H9 (cell line): ENCODE results near the gene CCDC9B. TPM values are rescaled to one million over a fixed set of nuclear protein-coding genes. Genes with fewer than 3 reads are reported as not detected.

Experiments used
- DNase-seq: peaks from one replicate; pipeline ENCODE4 v3.0.0-alpha.2; 2017
- H2AFZ ChIP-seq: one replicate; pipeline ENCODE4 v1.6.1; 2013; ENCODE audit warnings: mild to moderate bottlenecking, low read length, control low read depth, moderate library complexity
- H2AK5ac ChIP-seq: 2 replicates; pipeline ENCODE4 v1.6.1; 2013; ENCODE audit warnings: low read length, control low read depth, mixed read lengths; ENCODE audit not compliant: insufficient read length
- H2BK120ac ChIP-seq: one replicate; pipeline ENCODE4 v1.6.1; 2013; ENCODE audit warnings: low read depth, mild to moderate bottlenecking, low read length, control low read depth, inconsistent platforms; ENCODE audit not compliant: poor library complexity, severe bottlenecking
- H2BK12ac ChIP-seq: 2 replicates; pipeline ENCODE4 v1.6.1; 2013; ENCODE audit warnings: low read length, control low read depth, mixed read lengths, low read depth; ENCODE audit not compliant: insufficient read length
- H2BK15ac ChIP-seq: 2 replicates; pipeline ENCODE4 v1.6.1; 2013; ENCODE audit warnings: low read depth, low read length, control low read depth
- H2BK20ac ChIP-seq: one replicate; pipeline ENCODE4 v1.6.1; 2013; ENCODE audit warnings: low read depth, mild to moderate bottlenecking, low read length, control low read depth, inconsistent platforms; ENCODE audit not compliant: poor library complexity, severe bottlenecking
- H2BK5ac ChIP-seq: 2 replicates; pipeline ENCODE4 v1.6.1; 2013; ENCODE audit warnings: low read length, control low read depth, mixed read lengths; ENCODE audit not compliant: insufficient read length
- H3K14ac ChIP-seq: 2 replicates; pipeline ENCODE4 v1.6.1; 2013; ENCODE audit warnings: low read length, control low read depth; ENCODE audit not compliant: insufficient read depth
- H3K18ac ChIP-seq: 2 replicates; pipeline ENCODE4 v1.6.1; 2013; ENCODE audit warnings: low read depth, mild to moderate bottlenecking, mixed read lengths, low read length, control low read depth; ENCODE audit not compliant: insufficient read length
- H3K23ac ChIP-seq: 2 replicates; pipeline ENCODE4 v1.6.1; 2013; ENCODE audit warnings: low read length, control low read depth, mixed read lengths, low read depth; ENCODE audit not compliant: insufficient read length
- H3K23me2 ChIP-seq: 2 replicates; pipeline ENCODE4 v1.6.1; 2013; ENCODE audit warnings: low read depth, mild to moderate bottlenecking, mixed read lengths, low read length, control low read depth; ENCODE audit not compliant: insufficient read length, poor library complexity, severe bottlenecking
- H3K27ac ChIP-seq: 2 replicates; pipeline ENCODE4 v1.5.1; 2013; ENCODE audit warnings: low read length, control low read depth, mixed read lengths, low read depth; ENCODE audit not compliant: insufficient read length
- H3K27me3 ChIP-seq: 2 replicates; pipeline ENCODE4 v1.6.1; 2013; ENCODE audit warnings: low read length, control low read depth, inconsistent platforms; ENCODE audit not compliant: insufficient read depth
- H3K4ac ChIP-seq: 2 replicates; pipeline ENCODE4 v1.6.1; 2013; ENCODE audit warnings: low read depth, mild to moderate bottlenecking, control low read depth, inconsistent platforms, low read length, moderate library complexity
- H3K4me1 ChIP-seq: 2 replicates; pipeline ENCODE4 v1.6.1; 2013; ENCODE audit warnings: low read length, control low read depth, inconsistent platforms; ENCODE audit not compliant: insufficient read depth
- H3K4me2 ChIP-seq: 2 replicates; pipeline ENCODE4 v1.6.1; 2013; ENCODE audit warnings: low read length, control low read depth, mixed read lengths; ENCODE audit not compliant: insufficient read length, insufficient read depth
- H3K56ac ChIP-seq: 2 replicates; pipeline ENCODE4 v1.6.1; 2013; ENCODE audit warnings: low read depth, mild to moderate bottlenecking, mixed read lengths, low read length, control low read depth; ENCODE audit not compliant: insufficient read length
- H3K79me1 ChIP-seq: 2 replicates; pipeline ENCODE4 v1.6.1; 2013; ENCODE audit warnings: low read depth, mild to moderate bottlenecking, moderate library complexity, low read length, control low read depth, inconsistent platforms; ENCODE audit not compliant: insufficient read depth, poor library complexity, severe bottlenecking
- H3K79me2 ChIP-seq: 2 replicates; pipeline ENCODE4 v1.6.1; 2013; ENCODE audit warnings: low read length, control low read depth, inconsistent platforms; ENCODE audit not compliant: insufficient read depth
- H3K9ac ChIP-seq: 2 replicates; pipeline ENCODE4 v1.6.1; 2013; ENCODE audit warnings: low read length, control low read depth, mixed read lengths; ENCODE audit not compliant: insufficient read length; ENCODE audit errors: extremely low read depth
- H3K9me3 ChIP-seq: one replicate; pipeline ENCODE4 v1.6.1; 2013; ENCODE audit warnings: low read depth, low read length, inconsistent platforms; ENCODE audit not compliant: control insufficient read depth
- H3T11ph ChIP-seq: one replicate; pipeline ENCODE4 v1.6.1; 2013; ENCODE audit warnings: mild to moderate bottlenecking, low read length, control low read depth, inconsistent platforms
- H4K20me1 ChIP-seq: one replicate; pipeline ENCODE4 v1.6.1; 2013; ENCODE audit not compliant: control insufficient read depth, insufficient read length, insufficient read depth
- H4K5ac ChIP-seq: 2 replicates; pipeline ENCODE4 v1.6.1; 2013; ENCODE audit warnings: low read depth, mild to moderate bottlenecking, mixed read lengths, low read length, control low read depth; ENCODE audit not compliant: insufficient read length
- H4K8ac ChIP-seq: replicated peaks from 2 replicates; pipeline ENCODE4 v1.6.1; 2013; ENCODE audit warnings: low read length, control low read depth, mixed read lengths, low read depth; ENCODE audit not compliant: insufficient read length
- H4K91ac ChIP-seq: 2 replicates; pipeline ENCODE4 v1.6.1; 2013; ENCODE audit warnings: low read depth, mild to moderate bottlenecking, moderate library complexity, mixed read lengths, low read length, control low read depth; ENCODE audit not compliant: insufficient read length
- H3K27ac Mint-ChIP-seq, 3 experiments: 2 replicates in 2 of 3; 3 replicates in 1 of 3; pipeline ENCODE4 v1.8.0; 2020 to 2021; ENCODE audit warnings: mixed read lengths in 3 of 3, mild to moderate bottlenecking in 1 of 3, moderate library complexity in 1 of 3
- H3K27me3 Mint-ChIP-seq: 2 replicates; pipeline ENCODE4 v1.8.0; 2021; ENCODE audit warnings: low read depth, mild to moderate bottlenecking, moderate library complexity, mixed read lengths
- H3K36me3 Mint-ChIP-seq, 3 experiments: 2 replicates in 2 of 3; 3 replicates in 1 of 3; pipeline ENCODE4 v1.8.0; 2020 to 2021; ENCODE audit warnings: low read depth in 3 of 3, mixed read lengths in 3 of 3; ENCODE audit not compliant: insufficient read depth in 1 of 3
- H3K4me1 Mint-ChIP-seq, 2 experiments: 2 replicates each; pipeline ENCODE4 v1.8.0; 2020; ENCODE audit warnings: mixed read lengths in 2 of 2
- H3K4me3 Mint-ChIP-seq, 2 experiments: 2 replicates in 1 of 2; 3 replicates in 1 of 2; pipeline ENCODE4 v1.8.0; 2020 to 2021; ENCODE audit warnings: mild to moderate bottlenecking in 2 of 2, mixed read lengths in 2 of 2, moderate library complexity in 1 of 2
- H3K9me3 Mint-ChIP-seq, 2 experiments: 2 replicates in 1 of 2; 3 replicates in 1 of 2; pipeline ENCODE4 v1.8.0; 2020; ENCODE audit warnings: mild to moderate bottlenecking in 2 of 2, mixed read lengths in 2 of 2, moderate library complexity in 1 of 2
- CTCF ChIP-seq: fragments of 200-600 bp; sonication (generic); conservative IDR thresholded peaks from 3 replicates; pipeline ENCODE4 v1.8.0; 2021; ENCODE audit warnings: antibody characterized with exemption, mild to moderate bottlenecking
- WGBS: extraction: QIAGEN DNeasy Blood & Tissue Kit; methylation state at CpG from one replicate; pipeline ENCODE4 v1.1.7; 2013; ENCODE audit warnings: missing lambda C conversion rate, low lambda C conversion rate, mixed read lengths; ENCODE audit not compliant: insufficient read length; ENCODE audit errors: extremely low coverage; 5-methylcytosine and 5-hydroxymethylcytosine counted together
- total RNA-seq: library from RNA; stranded (reverse); gene quantifications from 2 replicates; pipeline ENCODE4 v1.2.1, GENCODE V29; 2021

The CCDC9B gene
- total RNA-seq, 1 experiment from 2014 or later, result 0.48 TPM

GRCh38 chr15:40316931-40317330 lies 23.8 kb downstream of the CCDC9B start:
- Mint-ChIP-seq H3K27me3 (peaks cover 50% of the 10 kb centered on the region), H3K4me1 (peaks cover 11 to 19% of the 10 kb centered on the region in 2 experiments)

More at GRCh38 chr15:40316931-40317330, 23.8 kb downstream of the CCDC9B start:
- Histone ChIP-seq H3K4ac (no peak overlapping the region), H3K27ac (no peak overlapping the region), H3K27me3 (no peaks in the 10 kb centered on the region; the same call in 1 of the 2 replicates), H3K18ac (no peak overlapping the region), H3K23me2 (no peaks in the 10 kb centered on the region), H4K20me1 (no peaks in the 10 kb centered on the region), H2BK120ac (no peak overlapping the region), H4K5ac (no peak overlapping the region), H3K4me1 (no peaks in the 10 kb centered on the region), H4K91ac (no peak overlapping the region), H3K9me3 (no peaks in the 10 kb centered on the region), H2BK15ac (no peak overlapping the region), H3K9ac (no peak overlapping the region), H2BK20ac (no peak overlapping the region), H3K79me2 (no peaks in the 10 kb centered on the region), H3K14ac (no peak overlapping the region), H4K8ac (no peak overlapping the region), H3T11ph (no peak overlapping the region), H3K79me1 (no peaks in the 10 kb centered on the region), H3K56ac (no peak overlapping the region), H2BK5ac (no peak overlapping the region), H2AK5ac (no peak overlapping the region), H2AFZ (no peak overlapping the region), H3K4me2 (no peak overlapping the region), H3K23ac (no peak overlapping the region), H2BK12ac (no peak overlapping the region)
- no peaks in the 10 kb centered on the region for H3K36me3 Mint-ChIP-seq
- TF ChIP-seq CTCF, result no peak
- WGBS, result no CpG with 5 or more reads among the region's 3 CpGs
- no peak overlapping the region for H3K4me3 Mint-ChIP-seq
- H3K27ac Mint-ChIP-seq, result no peak overlapping the region
- H3K9me3 Mint-ChIP-seq, result peaks cover 0 to 4% of the 10 kb centered on the region in 2 experiments; a peak in 1 of 5 replicates
- DNase-seq, result no peak
